Suppressor macrophage treated with lipopolysaccharide for 1 hour (primary cell): ENCODE measurements around the gene STARD8.
"Not testable (repeated sequence)": the region's sequence is repeated elsewhere in the genome, so short reads cannot be mapped to it uniquely, and the experiment has no call there.

ENCODE experiments used
- DNase-seq, 3 donors: peaks; one replicate each; pipeline ENCODE4 v3.0.0-alpha.2; 2020 to 2022

The STARD8 gene, protein sequence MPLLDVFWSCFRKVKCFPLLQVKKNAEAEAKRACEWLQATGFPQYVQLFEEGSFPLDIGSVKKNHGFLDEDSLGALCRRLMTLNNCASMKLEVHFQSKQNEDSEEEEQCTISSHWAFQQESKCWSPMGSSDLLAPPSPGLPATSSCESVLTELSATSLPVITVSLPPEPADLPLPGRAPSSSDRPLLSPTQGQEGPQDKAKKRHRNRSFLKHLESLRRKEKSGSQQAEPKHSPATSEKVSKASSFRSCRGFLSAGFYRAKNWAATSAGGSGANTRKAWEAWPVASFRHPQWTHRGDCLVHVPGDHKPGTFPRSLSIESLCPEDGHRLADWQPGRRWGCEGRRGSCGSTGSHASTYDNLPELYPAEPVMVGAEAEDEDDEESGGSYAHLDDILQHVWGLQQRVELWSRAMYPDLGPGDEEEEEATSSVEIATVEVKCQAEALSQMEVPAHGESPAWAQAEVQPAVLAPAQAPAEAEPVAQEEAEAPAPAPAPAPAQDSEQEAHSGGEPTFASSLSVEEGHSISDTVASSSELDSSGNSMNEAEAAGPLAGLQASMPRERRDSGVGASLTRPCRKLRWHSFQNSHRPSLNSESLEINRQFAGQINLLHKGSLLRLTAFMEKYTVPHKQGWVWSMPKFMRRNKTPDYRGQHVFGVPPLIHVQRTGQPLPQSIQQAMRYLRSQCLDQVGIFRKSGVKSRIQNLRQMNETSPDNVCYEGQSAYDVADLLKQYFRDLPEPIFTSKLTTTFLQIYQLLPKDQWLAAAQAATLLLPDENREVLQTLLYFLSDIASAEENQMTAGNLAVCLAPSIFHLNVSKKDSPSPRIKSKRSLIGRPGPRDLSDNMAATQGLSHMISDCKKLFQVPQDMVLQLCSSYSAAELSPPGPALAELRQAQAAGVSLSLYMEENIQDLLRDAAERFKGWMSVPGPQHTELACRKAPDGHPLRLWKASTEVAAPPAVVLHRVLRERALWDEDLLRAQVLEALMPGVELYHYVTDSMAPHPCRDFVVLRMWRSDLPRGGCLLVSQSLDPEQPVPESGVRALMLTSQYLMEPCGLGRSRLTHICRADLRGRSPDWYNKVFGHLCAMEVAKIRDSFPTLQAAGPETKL

GRCh38 chrX:68647156-68647957 is at the start of gene STARD8:
TSS of gene STARD8 (plus strand) at chrX:68647666. CDS start at chrX:68647883, 217 bp downstream.
- DNase-seq: peak in 2 of 3 donors; percentile 10 to 35

GRCh38 chrX:68598841-68599240 is 48.6 kb upstream of the STARD8 start:
- DNase-seq: peak; percentile 41 to 44 (median 43)

DNA sequence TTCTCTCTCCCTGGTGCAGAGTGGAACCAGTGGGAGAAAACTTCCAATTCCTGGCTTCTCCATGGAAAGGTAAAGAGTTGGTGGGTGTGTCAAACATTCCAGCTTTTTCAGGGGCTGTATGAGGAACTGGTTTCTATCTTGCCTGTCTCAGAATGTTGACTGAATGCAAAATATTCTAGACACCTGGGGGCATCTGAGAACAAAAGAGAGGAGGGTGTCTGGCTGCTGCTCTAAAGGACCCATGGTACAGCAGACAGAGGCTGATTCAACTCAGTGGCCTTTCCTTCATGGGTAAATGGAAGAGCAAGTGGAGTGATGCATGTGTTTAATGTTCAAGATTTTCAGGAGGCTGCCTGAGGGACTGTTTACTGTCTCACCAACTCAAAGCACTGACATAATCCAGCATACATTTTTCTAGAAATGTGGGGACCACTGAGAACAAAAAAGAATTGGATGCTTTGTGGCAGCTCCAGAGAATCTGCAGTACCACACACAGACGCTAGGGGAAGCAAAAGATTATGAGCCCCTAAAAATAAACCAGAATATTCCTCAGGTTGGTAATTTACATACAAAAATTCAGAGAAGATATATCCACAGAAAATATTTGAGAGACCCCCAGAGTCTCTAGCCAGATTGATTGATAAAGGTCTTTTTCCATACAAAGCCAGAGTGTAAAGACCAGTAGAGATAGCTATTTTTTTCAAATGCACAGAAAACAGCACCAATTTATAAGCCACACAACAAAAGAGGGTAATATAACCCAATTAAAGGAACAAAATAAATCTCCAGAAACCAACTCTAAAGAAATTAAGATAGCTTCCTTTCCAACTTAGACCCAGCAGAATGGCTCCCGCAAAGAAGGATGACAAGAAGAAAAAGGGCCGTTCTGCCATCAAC is 48.0 kb upstream of the STARD8 start:
- DNase-seq: peak; percentile 28 to 38 (median 31)

DNA sequence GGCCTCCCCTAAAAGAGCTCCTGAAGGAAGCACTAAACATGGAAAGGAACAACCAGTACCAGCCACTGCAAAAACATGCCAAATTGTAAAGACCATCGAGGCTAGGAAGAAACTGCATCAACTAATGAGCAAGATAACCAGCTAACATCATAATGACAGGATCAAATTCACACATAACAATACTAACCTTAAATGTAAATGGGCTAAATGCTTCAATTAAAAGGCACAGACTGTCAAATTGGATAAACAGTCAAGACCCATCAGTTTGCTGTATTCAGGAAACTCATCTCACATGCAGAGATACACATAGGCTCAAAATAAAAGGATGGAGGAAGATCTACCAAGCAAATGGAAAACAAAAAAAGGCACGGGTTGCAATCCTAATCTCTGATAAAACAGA is 43.2 kb upstream of the STARD8 start:
- not testable (repeated sequence) for DNase-seq

- DNase-seq: not testable (repeated sequence)
These were observed 32.7 kb upstream of the STARD8 start for GRCh38 chrX:68614733-68615132.

GRCh38 chrX:68627986-68628385 is 19.5 kb upstream of the STARD8 start:
- DNase-seq: no peak

DNA sequence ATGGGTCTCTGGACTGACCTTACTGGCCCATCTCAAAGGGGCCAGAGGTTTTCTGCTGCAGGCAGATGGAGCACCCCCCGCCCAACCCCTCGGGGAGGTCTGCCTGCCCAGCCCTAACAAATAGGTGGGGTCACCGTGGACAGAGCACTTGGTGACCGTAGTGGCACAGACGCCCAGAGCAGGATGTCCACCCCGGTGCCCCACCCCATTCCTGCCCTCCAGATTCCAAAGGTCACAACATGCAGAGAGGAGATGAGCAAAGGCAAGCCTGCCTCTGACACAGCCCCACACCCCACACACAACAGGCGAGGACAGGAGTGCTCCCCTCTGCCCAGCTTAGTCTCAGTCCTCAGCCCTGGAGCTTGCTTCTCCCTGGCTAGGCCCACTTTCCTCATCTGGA is 17.5 kb upstream of the STARD8 start:
- not testable (repeated sequence) for DNase-seq

DNA sequence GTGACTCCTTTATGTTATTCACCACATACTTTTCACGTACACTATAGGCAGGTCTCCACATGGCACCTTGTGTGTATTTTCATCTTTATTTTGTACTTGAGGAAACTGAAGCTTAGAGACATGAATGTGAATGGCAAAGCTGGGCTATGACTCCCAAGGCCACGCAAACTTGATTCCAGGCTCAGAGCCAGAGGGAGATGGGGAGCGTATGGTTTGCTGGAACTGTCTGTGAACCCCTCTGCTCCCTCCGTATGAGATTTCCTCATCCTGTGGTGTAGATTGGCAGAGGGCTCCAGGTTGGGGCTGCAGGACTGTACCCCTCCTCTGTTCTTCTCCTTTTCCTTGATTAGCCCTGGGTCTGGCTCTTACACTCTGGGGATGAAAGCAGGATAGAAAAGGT is 16.1 kb upstream of the STARD8 start:
- DNase-seq: no peak

DNA sequence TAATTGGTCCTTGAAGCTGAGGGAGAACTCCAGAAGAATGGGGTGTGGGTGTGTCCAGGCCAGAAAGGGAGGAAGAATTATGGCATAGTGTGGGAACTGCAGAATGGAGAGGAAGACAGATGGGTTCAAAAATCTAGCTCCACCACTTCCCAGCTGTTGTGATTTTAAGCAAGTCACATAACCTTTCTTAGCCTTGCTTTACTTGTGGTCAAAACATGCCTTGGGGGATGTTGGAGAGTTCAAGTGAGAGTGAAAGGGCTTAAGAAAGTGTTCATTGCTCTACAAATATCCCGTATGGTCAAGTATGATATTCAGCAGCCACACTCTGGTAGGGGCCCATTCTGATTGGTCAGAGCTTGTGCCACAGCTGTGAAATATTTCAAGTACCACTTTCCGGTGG is 15.0 kb upstream of the STARD8 start:
- DNase-seq: no peak

DNA sequence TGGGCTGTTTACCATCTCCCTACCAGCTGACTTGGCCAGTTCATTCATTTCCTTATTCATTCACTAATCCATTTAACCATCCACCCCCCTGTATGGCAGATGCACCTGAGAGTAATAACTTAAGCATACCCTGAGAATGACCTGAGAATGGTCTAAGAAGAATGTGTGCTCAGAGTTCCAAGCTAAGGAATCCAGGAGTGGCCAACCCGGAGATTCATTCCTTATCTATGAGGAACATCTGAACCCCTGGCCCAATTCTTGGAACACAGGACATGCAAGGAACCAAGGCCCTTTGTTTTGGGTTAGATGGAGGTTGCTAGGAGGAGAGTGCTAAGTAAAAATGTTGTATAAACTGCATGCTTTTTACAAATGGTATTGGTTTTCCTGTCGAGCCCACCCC is 13.5 kb upstream of the STARD8 start:
- DNase-seq: no peak

DNA sequence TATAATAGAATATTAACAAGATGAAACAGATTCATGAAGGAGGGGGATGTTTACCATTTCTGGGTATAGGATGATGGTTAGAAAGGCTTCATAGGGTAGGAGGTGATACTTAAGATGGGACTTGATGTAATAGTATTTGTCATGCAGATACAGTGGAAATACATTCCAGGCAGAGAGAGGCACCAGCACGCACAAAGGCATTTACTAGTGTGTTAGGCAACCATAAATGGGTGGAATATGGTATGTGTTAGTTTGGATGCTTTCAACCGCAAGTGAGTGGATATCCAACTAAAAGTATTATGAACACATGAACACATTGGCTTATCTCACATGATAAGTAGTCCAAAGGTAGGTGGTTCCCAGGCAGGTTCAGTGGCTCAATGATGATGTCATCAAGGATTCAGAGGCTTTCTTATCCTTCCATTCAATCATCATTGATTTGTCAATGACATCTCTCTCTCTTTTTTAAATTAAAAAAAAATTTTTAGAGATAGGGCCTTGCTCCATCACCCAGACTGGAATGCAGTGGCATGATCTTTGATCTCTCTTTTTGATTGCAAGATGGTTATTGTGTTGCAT is 12.7 kb upstream of the STARD8 start:
- no peak for DNase-seq

GRCh38 chrX:68640661-68641060 is 6.8 kb upstream of the STARD8 start:
- DNase-seq: no peak

- DNase-seq: peak; percentile 13 to 39 (median 35)
These were observed 2.6 kb upstream of the STARD8 start for GRCh38 chrX:68644861-68645260.

DNA sequence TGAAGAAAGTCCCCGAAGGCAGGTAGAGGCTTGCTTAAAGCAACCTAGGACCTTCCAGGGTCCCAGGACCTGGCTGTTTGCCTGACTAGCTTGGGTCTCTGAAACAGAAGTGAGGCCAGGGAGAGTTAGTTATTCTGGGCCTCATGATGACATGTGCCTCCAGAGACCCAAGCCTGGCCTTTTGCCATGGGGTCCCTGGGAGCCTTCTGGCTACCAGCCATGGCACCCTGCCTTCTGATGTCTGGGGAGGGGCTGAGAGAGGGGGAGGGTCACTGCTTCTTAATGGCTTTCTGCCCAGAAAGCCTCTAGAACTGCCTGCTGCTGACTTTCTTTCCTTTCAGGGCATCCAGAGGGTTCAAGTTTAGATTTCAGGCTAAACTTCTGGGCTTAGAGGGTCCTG is 1.0 kb upstream of the STARD8 start:
- DNase-seq: no peak

DNA sequence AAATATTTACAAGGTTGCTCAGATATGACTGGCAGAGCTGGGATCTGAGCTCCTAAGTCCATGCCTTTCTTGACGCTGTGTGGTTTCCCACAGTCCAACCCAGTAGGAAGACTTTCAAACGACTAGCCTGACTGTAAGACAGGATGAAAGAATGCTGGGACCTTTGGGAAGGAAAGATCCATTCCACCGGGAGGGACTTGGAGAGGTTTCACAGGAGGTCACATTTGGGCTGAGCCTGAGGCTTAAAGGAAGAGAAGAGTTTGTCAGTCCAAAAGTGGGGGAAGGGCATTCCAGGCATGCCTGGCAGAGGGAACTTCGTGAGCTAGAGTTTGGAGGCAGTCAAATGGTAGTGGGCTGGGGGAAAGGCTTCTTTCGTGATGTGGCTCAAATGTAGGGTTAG is 1.5 kb downstream of the STARD8 start:
- no peak for DNase-seq

GRCh38 chrX:68650491-68650890 is 3.0 kb downstream of the STARD8 start:
- DNase-seq: peak in 2 of 3 donors; percentile 11 to 20

DNA sequence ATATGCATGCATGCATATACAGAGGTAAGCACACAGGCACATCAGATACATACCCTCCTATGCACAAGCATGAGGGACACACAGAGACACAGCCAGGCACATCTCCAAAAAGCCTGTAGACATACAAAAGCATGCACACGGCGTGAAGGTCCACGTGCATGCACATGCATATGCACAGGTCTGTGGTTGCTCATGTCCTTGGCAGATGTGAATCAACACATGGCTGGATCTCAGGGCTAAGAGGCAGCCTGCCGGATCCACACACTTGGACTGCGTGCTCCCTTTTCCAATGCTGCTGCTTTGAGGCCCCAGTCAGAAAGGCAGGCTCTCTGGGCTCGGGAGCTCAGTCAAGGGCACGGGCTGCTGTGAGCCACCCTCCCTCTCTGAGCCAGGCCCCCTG is 3.6 kb downstream of the STARD8 start:
- no peak for DNase-seq

DNA sequence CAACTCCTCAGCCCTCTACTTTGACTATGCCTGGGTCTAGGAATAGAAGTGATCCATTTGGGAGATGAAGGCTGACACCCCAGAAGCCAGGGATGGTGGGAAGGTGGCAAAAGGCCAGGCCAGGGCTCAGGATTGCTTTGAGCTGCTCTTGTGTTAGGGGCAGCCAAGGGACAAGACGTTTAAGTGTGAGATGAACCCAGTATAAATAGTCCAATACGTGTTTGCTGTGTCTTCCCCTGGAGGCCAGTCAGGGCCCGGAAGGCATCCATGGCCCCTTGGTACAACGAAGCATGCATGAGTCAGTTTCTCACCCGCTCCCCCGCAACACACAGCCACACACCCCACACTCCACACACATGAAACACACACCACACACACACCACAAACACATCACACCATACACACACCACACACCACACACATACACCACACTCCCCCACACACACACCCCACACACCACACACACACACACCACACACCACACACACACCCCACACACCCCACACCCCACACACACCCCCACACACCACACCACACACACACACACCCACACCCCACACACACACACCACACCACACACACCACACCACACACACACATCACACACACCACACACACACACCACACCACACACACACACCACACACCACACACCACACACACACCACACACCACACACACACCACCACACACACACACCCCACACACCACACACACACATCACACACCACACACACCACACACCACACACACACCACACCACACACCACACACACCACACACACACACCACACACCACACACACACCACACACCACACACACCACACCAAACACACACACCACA is 5.1 kb downstream of the STARD8 start:
- no peak for DNase-seq

DNA sequence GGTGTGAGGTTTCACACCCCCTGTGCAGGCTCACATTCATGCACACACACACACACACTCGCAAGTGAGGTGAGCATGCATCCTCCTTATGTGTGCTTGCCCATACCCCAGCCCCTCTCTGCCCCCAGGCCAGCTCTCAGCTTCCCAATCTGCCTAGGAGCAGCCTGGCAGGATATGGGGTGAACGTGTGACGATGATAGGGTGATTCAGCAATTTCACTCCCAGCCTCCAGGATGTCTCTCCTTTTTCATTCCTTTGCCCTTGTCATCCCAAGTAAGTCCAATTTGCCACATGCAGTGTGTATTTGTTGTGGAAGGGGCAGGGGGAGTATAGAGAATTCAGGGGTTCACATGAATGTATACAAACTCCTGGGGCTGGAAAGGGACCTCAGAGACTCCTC is 7.2 kb downstream of the STARD8 start:
- DNase-seq: no peak

DNA sequence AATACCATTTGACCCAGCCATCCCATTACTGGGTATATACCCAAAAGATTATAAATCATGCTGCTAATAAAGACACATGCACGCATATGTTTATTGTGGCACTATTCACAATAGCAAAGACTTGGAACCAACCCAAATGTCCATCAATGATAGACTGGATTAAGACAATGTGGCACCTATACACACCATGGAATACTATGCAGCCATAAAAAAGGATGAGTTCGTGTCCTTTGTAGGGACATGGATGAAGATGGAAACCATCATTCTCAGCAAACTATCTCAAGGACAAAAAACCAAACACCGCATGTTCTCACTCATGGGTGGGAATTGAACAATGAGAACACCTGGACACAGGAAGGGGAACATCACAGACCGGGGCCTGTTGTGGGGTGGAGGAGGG is 9.0 kb downstream of the STARD8 start:
- not testable (repeated sequence) for DNase-seq
